Left kidney (tissue), 2 donors: ENCODE data around the gene KLHDC3. TPM values are rescaled to one million over a fixed set of nuclear protein-coding genes. Genes with fewer than 3 reads are reported as not detected.

ENCODE experiments used
- DNase-seq: peaks from one replicate; pipeline ENCODE4 v3.0.0-alpha.2; 2013
- polyA plus RNA-seq: library from polyadenylated mRNA; unstranded; fragments of 120-200 nt; gene quantifications from one replicate; pipeline ENCODE4 v1.2.1, GENCODE V29; 2013; ENCODE audit not compliant: insufficient read length

KLHDC3 gene
- polyA plus RNA-seq, 1 donor, result 85.4 TPM

DNA sequence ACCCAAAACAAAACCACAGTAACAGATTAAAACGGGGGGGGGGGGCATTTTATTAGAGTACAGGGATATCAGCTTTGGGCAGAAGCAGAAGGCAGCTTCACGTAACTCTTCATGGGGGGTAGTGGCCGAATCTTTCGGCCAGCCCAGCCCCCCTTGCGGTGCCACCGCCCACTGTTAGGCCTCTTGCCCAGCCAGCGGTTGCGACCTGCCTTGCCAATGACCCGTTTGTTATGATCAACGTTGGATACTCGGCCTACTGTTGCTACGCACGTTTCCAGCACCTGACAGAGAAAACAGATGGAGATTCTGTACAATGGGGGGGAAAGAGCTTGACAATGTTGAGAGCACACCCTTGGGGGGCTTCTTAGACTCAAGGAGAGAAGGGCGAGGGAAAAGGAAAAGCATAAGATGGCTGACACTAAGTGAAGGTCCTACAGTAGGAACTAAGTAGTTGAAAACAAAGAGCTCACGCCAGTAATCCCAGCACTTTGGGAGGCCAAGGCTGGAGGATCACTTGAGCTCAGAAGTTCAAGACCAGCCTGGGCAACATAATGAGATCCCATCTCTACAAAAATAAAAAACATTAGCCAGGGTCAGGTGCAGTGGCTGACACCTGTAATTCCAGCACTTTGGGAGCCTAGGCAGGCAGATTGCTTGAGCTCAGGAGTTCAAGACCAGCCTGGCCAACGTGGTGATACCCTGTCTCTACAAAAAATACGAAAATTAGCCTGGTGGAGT is 40.3 kb downstream of the KLHDC3 start:
- no peak for DNase-seq

GRCh38 chr6:43055966-43056365 is 41.9 kb downstream of the KLHDC3 start:
- DNase-seq, result no peak

GRCh38 chr6:43058531-43058930 is 44.5 kb downstream of the KLHDC3 start:
- DNase-seq, result no peak

- DNase-seq, result peak; percentile 99
Measured at GRCh38 chr6:43059168-43060033, 45.4 kb downstream of the KLHDC3 start, which contains the start of the genes KLC4 and MRPL2. Gene KLC4, plus strand, starts transcription at chr6:43059631. Its CDS starts 1,705 bp downstream, at chr6:43061336. Gene MRPL2, minus strand, starts transcription at chr6:43059434. Its CDS starts 53 bp downstream, at chr6:43059381.

- DNase-seq, result no peak
Measured at GRCh38 chr6:43060034-43060754, 46.1 kb downstream of the KLHDC3 start.

DNA sequence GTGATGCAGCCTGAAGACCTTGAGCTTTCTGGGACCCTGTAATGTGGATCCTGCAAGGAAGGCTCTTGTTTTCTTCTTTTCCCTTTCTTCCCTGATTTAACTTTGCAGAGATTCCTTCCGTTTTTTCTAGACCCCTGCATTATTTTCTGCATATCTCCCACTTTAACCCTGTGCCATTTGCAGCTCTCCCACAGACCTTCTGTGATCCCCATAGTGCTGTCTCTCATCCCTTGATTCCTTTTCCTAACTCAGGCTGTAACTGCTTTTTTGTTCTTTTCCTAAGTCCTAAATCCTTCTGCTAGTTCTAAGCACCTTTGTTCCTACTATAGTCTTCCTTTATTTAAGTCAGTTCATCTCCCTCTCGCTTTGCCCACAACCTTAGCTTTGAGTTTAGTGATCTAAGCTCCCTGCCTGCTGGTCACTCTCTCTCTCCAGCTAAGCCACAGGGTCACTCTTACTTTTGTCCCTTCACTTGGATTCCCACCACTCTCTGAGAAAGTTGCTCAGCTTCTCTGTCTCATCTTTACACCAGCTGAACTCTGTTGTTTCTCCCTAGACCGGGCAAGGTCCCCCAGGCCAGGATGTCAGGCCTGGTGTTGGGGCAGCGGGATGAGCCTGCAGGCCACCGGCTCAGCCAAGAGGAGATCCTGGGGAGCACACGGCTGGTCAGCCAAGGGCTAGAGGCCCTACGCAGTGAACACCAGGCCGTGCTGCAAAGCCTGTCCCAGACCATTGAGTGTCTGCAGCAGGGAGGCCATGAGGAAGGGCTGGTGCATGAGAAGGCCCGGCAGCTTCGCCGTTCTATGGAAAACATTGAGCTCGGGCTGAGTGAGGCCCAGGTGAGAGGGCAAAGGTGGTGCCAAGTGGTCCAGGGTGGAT is 46.9 kb downstream of the KLHDC3 start:
- no peak for DNase-seq

DNA sequence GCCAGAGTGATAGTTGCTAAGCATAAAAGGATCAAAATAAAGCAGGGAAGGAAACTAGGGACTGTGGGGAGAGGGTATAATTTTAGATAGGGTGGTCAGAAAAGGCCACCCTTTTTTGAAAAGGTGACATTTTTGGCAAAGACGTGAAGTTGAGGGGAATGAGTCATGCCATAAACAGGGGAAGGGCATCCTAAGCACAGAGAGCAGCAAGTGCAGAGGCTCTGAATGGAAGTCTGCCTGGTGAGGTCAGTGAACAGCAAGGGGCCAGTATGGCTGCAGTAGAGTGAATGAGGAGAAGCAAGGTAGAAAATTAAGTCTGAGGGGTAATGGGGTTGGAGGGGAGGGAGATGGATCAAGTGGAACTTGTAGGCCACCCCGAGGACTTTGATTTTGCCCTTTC is 47.8 kb downstream of the KLHDC3 start:
- no peak for DNase-seq

DNA sequence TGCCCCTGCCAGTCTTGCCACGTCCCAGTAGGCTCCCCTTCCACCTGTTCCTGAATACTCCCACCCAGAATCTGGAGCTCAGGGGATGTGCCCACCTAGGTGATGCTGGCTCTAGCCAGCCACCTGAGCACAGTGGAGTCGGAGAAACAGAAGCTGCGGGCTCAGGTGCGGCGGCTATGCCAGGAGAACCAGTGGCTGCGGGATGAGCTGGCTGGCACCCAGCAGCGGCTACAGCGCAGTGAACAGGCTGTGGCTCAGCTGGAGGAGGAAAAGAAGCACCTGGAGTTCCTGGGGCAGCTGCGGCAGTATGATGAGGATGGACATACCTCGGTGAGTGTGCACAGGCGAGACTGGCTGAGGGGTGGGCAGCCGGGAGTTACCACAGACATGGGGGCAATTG is 48.8 kb downstream of the KLHDC3 start:
- no peak for DNase-seq

DNA sequence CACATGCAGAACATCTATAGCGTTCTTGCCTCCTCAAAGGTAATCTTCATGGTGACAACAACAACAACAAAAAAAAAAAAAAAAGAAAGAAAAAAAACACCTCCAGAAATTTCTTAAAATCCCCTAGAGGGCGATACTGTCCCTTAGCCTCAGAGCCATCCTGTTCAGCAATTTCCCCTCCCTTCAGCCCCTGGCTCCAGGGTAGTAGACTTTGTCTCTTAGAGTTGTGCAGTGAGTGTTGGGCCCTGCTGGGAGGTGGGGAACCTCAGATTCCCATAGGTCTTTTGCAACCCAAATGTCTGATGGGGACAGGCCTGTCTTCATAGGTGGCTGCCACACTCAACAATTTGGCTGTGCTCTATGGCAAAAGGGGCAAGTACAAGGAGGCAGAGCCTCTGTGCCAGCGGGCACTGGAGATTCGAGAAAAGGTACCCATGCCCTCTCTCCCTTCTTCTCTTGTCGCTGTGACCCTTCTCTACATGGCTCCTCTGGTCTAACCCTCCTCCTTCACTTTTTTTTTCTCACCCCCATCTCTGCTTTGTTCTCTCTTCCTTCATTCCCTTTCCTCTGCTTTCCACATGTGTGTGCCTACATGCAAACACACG is 56.1 kb downstream of the KLHDC3 start:
- peak; percentile 59 for DNase-seq

Other genes with a start within 250 kb of the KLHDC3 start
- 17.4 TPM for gene BICRAL, start 232.2 kb upstream of the KLHDC3 start, polyA plus RNA-seq
- gene RPL7L1, start 134.6 kb upstream of the KLHDC3 start, polyA plus RNA-seq, result 138 TPM
- gene PTCRA, start 98.2 kb upstream of the KLHDC3 start, polyA plus RNA-seq, result not detected
- gene CNPY3, start 84.8 kb upstream of the KLHDC3 start, polyA plus RNA-seq, result 58.0 TPM
- gene GNMT, start 53.5 kb upstream of the KLHDC3 start, polyA plus RNA-seq, result 2.1 TPM
- 18.2 TPM for gene PEX6, start 35.1 kb upstream of the KLHDC3 start, polyA plus RNA-seq
- gene PPP2R5D, start 29.7 kb upstream of the KLHDC3 start, polyA plus RNA-seq, result 72.5 TPM
- gene MEA1, start 303 bp upstream of the KLHDC3 start, polyA plus RNA-seq, result 76.7 TPM
- gene RRP36, start 7.4 kb downstream of the KLHDC3 start, polyA plus RNA-seq, result 63.6 TPM
- 49.7 TPM for gene CUL7, start 39.6 kb downstream of the KLHDC3 start, polyA plus RNA-seq
- 53.2 TPM for gene MRPL2, start 45.2 kb downstream of the KLHDC3 start, polyA plus RNA-seq
- gene KLC4, start 45.4 kb downstream of the KLHDC3 start, polyA plus RNA-seq, result 72.4 TPM
- 213 TPM for gene PTK7, start 62.1 kb downstream of the KLHDC3 start, polyA plus RNA-seq
- gene SRF, start 157.0 kb downstream of the KLHDC3 start, polyA plus RNA-seq, result 28.2 TPM
- gene CUL9, start 167.9 kb downstream of the KLHDC3 start, polyA plus RNA-seq, result 44.3 TPM
- 44.3 TPM for gene DNPH1, start 215.2 kb downstream of the KLHDC3 start, polyA plus RNA-seq
- gene TTBK1, start 229.2 kb downstream of the KLHDC3 start, polyA plus RNA-seq, result 0.37 TPM